H9 (cell line): Measurements from ENCODE around the gene TMEM92. TPM values are rescaled to one million over a fixed set of nuclear protein-coding genes. Genes with fewer than 3 reads are reported as not detected.

ENCODE experiments used
- DNase-seq: peaks from one replicate; pipeline ENCODE4 v3.0.0-alpha.2; 2017
- H2AFZ ChIP-seq: one replicate; pipeline ENCODE4 v1.6.1; 2013; ENCODE audit warnings: mild to moderate bottlenecking, low read length, control low read depth, moderate library complexity
- H2AK5ac ChIP-seq: 2 replicates; pipeline ENCODE4 v1.6.1; 2013; ENCODE audit warnings: low read length, control low read depth, mixed read lengths; ENCODE audit not compliant: insufficient read length
- H2BK120ac ChIP-seq: one replicate; pipeline ENCODE4 v1.6.1; 2013; ENCODE audit warnings: low read depth, mild to moderate bottlenecking, low read length, control low read depth, inconsistent platforms; ENCODE audit not compliant: poor library complexity, severe bottlenecking
- H2BK12ac ChIP-seq: 2 replicates; pipeline ENCODE4 v1.6.1; 2013; ENCODE audit warnings: low read length, control low read depth, mixed read lengths, low read depth; ENCODE audit not compliant: insufficient read length
- H2BK15ac ChIP-seq: 2 replicates; pipeline ENCODE4 v1.6.1; 2013; ENCODE audit warnings: low read depth, low read length, control low read depth
- H2BK20ac ChIP-seq: one replicate; pipeline ENCODE4 v1.6.1; 2013; ENCODE audit warnings: low read depth, mild to moderate bottlenecking, low read length, control low read depth, inconsistent platforms; ENCODE audit not compliant: poor library complexity, severe bottlenecking
- H2BK5ac ChIP-seq: 2 replicates; pipeline ENCODE4 v1.6.1; 2013; ENCODE audit warnings: low read length, control low read depth, mixed read lengths; ENCODE audit not compliant: insufficient read length
- H3K14ac ChIP-seq: 2 replicates; pipeline ENCODE4 v1.6.1; 2013; ENCODE audit warnings: low read length, control low read depth; ENCODE audit not compliant: insufficient read depth
- H3K18ac ChIP-seq: 2 replicates; pipeline ENCODE4 v1.6.1; 2013; ENCODE audit warnings: low read depth, mild to moderate bottlenecking, mixed read lengths, low read length, control low read depth; ENCODE audit not compliant: insufficient read length
- H3K23ac ChIP-seq: 2 replicates; pipeline ENCODE4 v1.6.1; 2013; ENCODE audit warnings: low read length, control low read depth, mixed read lengths, low read depth; ENCODE audit not compliant: insufficient read length
- H3K23me2 ChIP-seq: 2 replicates; pipeline ENCODE4 v1.6.1; 2013; ENCODE audit warnings: low read depth, mild to moderate bottlenecking, mixed read lengths, low read length, control low read depth; ENCODE audit not compliant: insufficient read length, poor library complexity, severe bottlenecking
- H3K27ac ChIP-seq: 2 replicates; pipeline ENCODE4 v1.5.1; 2013; ENCODE audit warnings: low read length, control low read depth, mixed read lengths, low read depth; ENCODE audit not compliant: insufficient read length
- H3K27me3 ChIP-seq: 2 replicates; pipeline ENCODE4 v1.6.1; 2013; ENCODE audit warnings: low read length, control low read depth, inconsistent platforms; ENCODE audit not compliant: insufficient read depth
- H3K4ac ChIP-seq: 2 replicates; pipeline ENCODE4 v1.6.1; 2013; ENCODE audit warnings: low read depth, mild to moderate bottlenecking, control low read depth, inconsistent platforms, low read length, moderate library complexity
- H3K4me1 ChIP-seq: 2 replicates; pipeline ENCODE4 v1.6.1; 2013; ENCODE audit warnings: low read length, control low read depth, inconsistent platforms; ENCODE audit not compliant: insufficient read depth
- H3K4me2 ChIP-seq: 2 replicates; pipeline ENCODE4 v1.6.1; 2013; ENCODE audit warnings: low read length, control low read depth, mixed read lengths; ENCODE audit not compliant: insufficient read length, insufficient read depth
- H3K56ac ChIP-seq: 2 replicates; pipeline ENCODE4 v1.6.1; 2013; ENCODE audit warnings: low read depth, mild to moderate bottlenecking, mixed read lengths, low read length, control low read depth; ENCODE audit not compliant: insufficient read length
- H3K79me1 ChIP-seq: 2 replicates; pipeline ENCODE4 v1.6.1; 2013; ENCODE audit warnings: low read depth, mild to moderate bottlenecking, moderate library complexity, low read length, control low read depth, inconsistent platforms; ENCODE audit not compliant: insufficient read depth, poor library complexity, severe bottlenecking
- H3K79me2 ChIP-seq: 2 replicates; pipeline ENCODE4 v1.6.1; 2013; ENCODE audit warnings: low read length, control low read depth, inconsistent platforms; ENCODE audit not compliant: insufficient read depth
- H3K9ac ChIP-seq: 2 replicates; pipeline ENCODE4 v1.6.1; 2013; ENCODE audit warnings: low read length, control low read depth, mixed read lengths; ENCODE audit not compliant: insufficient read length; ENCODE audit errors: extremely low read depth
- H3K9me3 ChIP-seq: one replicate; pipeline ENCODE4 v1.6.1; 2013; ENCODE audit warnings: low read depth, low read length, inconsistent platforms; ENCODE audit not compliant: control insufficient read depth
- H3T11ph ChIP-seq: one replicate; pipeline ENCODE4 v1.6.1; 2013; ENCODE audit warnings: mild to moderate bottlenecking, low read length, control low read depth, inconsistent platforms
- H4K20me1 ChIP-seq: one replicate; pipeline ENCODE4 v1.6.1; 2013; ENCODE audit not compliant: control insufficient read depth, insufficient read length, insufficient read depth
- H4K5ac ChIP-seq: 2 replicates; pipeline ENCODE4 v1.6.1; 2013; ENCODE audit warnings: low read depth, mild to moderate bottlenecking, mixed read lengths, low read length, control low read depth; ENCODE audit not compliant: insufficient read length
- H4K8ac ChIP-seq: replicated peaks from 2 replicates; pipeline ENCODE4 v1.6.1; 2013; ENCODE audit warnings: low read length, control low read depth, mixed read lengths, low read depth; ENCODE audit not compliant: insufficient read length
- H4K91ac ChIP-seq: 2 replicates; pipeline ENCODE4 v1.6.1; 2013; ENCODE audit warnings: low read depth, mild to moderate bottlenecking, moderate library complexity, mixed read lengths, low read length, control low read depth; ENCODE audit not compliant: insufficient read length
- H3K27ac Mint-ChIP-seq, 3 experiments: 2 replicates in 2 of 3; 3 replicates in 1 of 3; pipeline ENCODE4 v1.8.0; 2020 to 2021; ENCODE audit warnings: mixed read lengths in 3 of 3, mild to moderate bottlenecking in 1 of 3, moderate library complexity in 1 of 3
- H3K27me3 Mint-ChIP-seq: 2 replicates; pipeline ENCODE4 v1.8.0; 2021; ENCODE audit warnings: low read depth, mild to moderate bottlenecking, moderate library complexity, mixed read lengths
- H3K36me3 Mint-ChIP-seq, 3 experiments: 2 replicates in 2 of 3; 3 replicates in 1 of 3; pipeline ENCODE4 v1.8.0; 2020 to 2021; ENCODE audit warnings: low read depth in 3 of 3, mixed read lengths in 3 of 3; ENCODE audit not compliant: insufficient read depth in 1 of 3
- H3K4me1 Mint-ChIP-seq, 2 experiments: 2 replicates each; pipeline ENCODE4 v1.8.0; 2020; ENCODE audit warnings: mixed read lengths in 2 of 2
- H3K4me3 Mint-ChIP-seq, 2 experiments: 2 replicates in 1 of 2; 3 replicates in 1 of 2; pipeline ENCODE4 v1.8.0; 2020 to 2021; ENCODE audit warnings: mild to moderate bottlenecking in 2 of 2, mixed read lengths in 2 of 2, moderate library complexity in 1 of 2
- H3K9me3 Mint-ChIP-seq, 2 experiments: 2 replicates in 1 of 2; 3 replicates in 1 of 2; pipeline ENCODE4 v1.8.0; 2020; ENCODE audit warnings: mild to moderate bottlenecking in 2 of 2, mixed read lengths in 2 of 2, moderate library complexity in 1 of 2
- CTCF ChIP-seq: fragments of 200-600 bp; sonication (generic); conservative IDR thresholded peaks from 3 replicates; pipeline ENCODE4 v1.8.0; 2021; ENCODE audit warnings: antibody characterized with exemption, mild to moderate bottlenecking
- WGBS: extraction: QIAGEN DNeasy Blood & Tissue Kit; methylation state at CpG from one replicate; pipeline ENCODE4 v1.1.7; 2013; ENCODE audit warnings: missing lambda C conversion rate, low lambda C conversion rate, mixed read lengths; ENCODE audit not compliant: insufficient read length; ENCODE audit errors: extremely low coverage; 5-methylcytosine and 5-hydroxymethylcytosine counted together
- total RNA-seq: library from RNA; stranded (reverse); gene quantifications from 2 replicates; pipeline ENCODE4 v1.2.1, GENCODE V29; 2021

TMEM92 gene
- total RNA-seq, 1 experiment from 2014 or later, result 10.9 TPM

DNA sequence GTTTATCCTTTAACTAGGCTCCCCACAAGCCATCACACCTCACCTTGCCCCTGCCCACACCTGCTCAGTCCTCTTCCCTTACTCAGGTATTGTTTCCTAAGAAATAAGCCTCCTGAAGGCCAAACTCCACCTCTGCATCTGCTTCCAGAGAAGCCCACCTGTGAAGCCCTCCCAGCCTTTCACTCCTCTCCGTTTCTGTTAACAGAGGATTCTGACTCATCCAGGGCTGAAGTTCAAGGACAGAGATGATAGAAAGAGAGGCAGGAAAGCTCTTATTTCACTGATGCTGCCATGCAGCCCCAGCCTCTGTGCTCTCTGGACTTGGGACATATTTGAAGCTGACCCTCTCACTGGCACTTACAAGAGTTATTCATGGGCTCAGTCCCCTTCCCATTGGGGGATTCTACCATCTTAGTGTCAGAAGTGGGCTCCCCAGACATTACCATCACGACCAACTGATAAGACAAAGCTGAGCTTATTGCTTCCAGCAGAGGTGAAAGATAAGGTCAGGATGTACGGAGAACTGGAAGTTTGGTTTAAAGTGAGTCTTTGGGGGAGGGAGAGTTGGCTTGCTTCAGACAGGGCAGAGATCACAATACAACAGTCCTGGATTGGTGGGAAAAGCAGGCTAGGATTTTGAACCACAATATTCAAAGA, 36.3 kb downstream of the TMEM92 start:
- H4K8ac ChIP-seq, result no peak overlapping the region
- Mint-ChIP-seq H3K4me3 (no peak overlapping the region), H3K27ac (peak overlapping the region; percentile 16 to 84 (median 69); a peak in 6 of 7 replicates), H3K9me3 (peaks cover 4 to 15% of the 10 kb centered on the region in 2 experiments; a peak in 2 of 5 replicates), H3K36me3 (peaks cover 0 to 18% (median 0%) of the 10 kb centered on the region in 3 experiments; a peak in 3 of 7 replicates), H3K4me1 (peaks cover 31 to 37% of the 10 kb centered on the region in 2 experiments), H3K27me3 (peaks cover 8% of the 10 kb centered on the region)
- H2AK5ac ChIP-seq, result no peak overlapping the region
- no peak overlapping the region for H3T11ph ChIP-seq
- no peaks in the 10 kb centered on the region for H4K20me1 ChIP-seq
- H3K4me2 ChIP-seq, result no peak overlapping the region
- no peak overlapping the region for H3K18ac ChIP-seq
- H3K4me1 ChIP-seq, result peaks cover 8% of the 10 kb centered on the region
- WGBS, result no CpG with 5 or more reads among the region's 3 CpGs
- no peak overlapping the region for H4K91ac ChIP-seq
- H3K23me2 ChIP-seq, result no peaks in the 10 kb centered on the region
- no peak overlapping the region for H2BK15ac ChIP-seq
- no peak overlapping the region for H3K56ac ChIP-seq
- no peak overlapping the region for H2BK120ac ChIP-seq
- H2BK20ac ChIP-seq, result no peak overlapping the region
- H2BK5ac ChIP-seq, result no peak overlapping the region
- H2AFZ ChIP-seq, result no peak overlapping the region
- H3K14ac ChIP-seq, result no peak overlapping the region
- H3K79me1 ChIP-seq, result no peaks in the 10 kb centered on the region
- no peak overlapping the region for H3K23ac ChIP-seq
- no peak overlapping the region for H2BK12ac ChIP-seq
- H3K9ac ChIP-seq, result no peak overlapping the region
- no peaks in the 10 kb centered on the region for H3K79me2 ChIP-seq
- no peak overlapping the region for H4K5ac ChIP-seq
- H3K27me3 ChIP-seq, result no peaks in the 10 kb centered on the region
- TF ChIP-seq CTCF, result no peak
- H3K4ac ChIP-seq, result no peak overlapping the region
- H3K9me3 ChIP-seq, result no peaks in the 10 kb centered on the region
- no peak overlapping the region for H3K27ac ChIP-seq
- DNase-seq, result peak; percentile 56
